GM21526 (cell line): ENCODE measurements around the gene VDAC2.
"Not testable (repeated sequence)": the region's sequence is repeated elsewhere in the genome, so short reads cannot be mapped to it uniquely, and the experiment has no call there.

Source experiments
- ATAC-seq: cut with Tn5 transposase; IDR thresholded peaks from one replicate; pipeline ENCODE4 v1.9.1; 2021; ENCODE audit warnings: moderate library complexity; ENCODE audit not compliant: unreplicated experiment, low FRiP score

Gene VDAC2

GRCh38 chr10:75197906-75198305 is 12.7 kb upstream of the VDAC2 start:
- ATAC-seq, result no peak

DNA sequence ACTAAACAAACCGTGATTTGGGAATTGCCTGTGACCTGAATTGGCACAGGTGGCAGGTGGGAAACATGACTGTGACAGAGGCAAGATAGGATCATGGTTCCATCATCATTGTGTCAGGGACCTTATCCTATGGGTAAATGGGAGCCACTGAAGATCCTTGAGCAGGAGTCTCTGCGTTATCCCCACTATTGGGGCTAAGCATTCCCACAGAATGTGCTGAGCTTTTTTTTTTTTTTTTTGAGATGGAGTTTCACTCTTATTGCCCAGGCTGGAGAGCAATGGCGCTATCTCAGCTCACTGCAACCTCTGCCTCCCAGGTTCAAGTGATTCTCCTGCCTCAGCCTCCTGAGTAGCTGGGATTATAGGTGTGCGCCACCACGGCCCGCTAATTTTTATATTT is 10.6 kb upstream of the VDAC2 start:
- not testable (repeated sequence) for ATAC-seq

DNA sequence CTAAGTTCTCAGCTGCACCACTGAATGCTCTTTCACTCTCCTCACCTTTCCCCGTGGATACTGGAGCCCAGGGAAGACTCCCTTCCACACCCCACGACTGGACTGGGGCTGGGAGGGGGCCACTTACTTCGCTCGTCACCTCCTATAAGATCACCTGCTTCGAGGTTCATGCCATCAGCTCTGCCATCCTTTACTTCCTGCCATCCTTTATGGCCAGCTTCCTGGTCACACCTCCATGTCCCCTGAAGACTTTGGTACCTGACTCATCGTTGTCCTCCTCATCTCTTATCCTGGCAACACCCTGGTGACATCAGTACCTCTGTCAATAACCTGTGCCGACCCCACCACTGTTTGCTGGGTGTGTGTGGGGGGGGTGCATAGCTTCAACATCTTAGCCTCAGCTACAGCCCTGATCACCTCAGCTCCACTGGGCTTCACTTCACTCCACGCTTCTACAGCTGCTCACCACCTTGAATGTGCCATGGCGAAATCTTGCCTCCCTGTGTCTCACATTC is 8.7 kb upstream of the VDAC2 start:
- ATAC-seq, result no peak

- ATAC-seq, result no peak
Observed at GRCh38 chr10:75202321-75203045, 8.1 kb upstream of the VDAC2 start.

- ATAC-seq, result not testable (repeated sequence)
Observed at GRCh38 chr10:75203046-75203620, 7.5 kb upstream of the VDAC2 start.

GRCh38 chr10:75203724-75204123 is 6.9 kb upstream of the VDAC2 start:
- no peak for ATAC-seq

- ATAC-seq, result no peak
Observed at GRCh38 chr10:75205908-75206307, 4.7 kb upstream of the VDAC2 start.

DNA sequence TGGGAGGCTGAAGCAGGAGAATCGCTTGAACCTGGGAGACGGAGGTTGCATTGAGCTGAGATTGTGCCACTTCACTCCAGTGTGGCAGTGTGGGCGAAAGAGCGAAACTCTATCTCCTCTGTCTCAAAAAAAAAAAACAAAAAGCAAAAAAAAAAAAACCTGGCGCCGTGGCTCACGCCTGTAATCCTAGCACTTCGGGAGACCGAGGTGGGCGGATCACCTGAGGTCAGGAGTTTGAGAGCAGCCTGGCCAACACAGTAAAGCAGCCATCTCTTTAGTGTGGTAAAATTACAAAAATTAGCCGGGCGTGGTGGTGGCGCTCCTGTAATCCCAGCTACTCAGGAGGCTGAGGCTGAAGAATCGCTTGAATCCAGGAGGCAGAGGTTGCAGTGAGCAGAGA is 4.0 kb upstream of the VDAC2 start:
- not testable (repeated sequence) for ATAC-seq

- no peak for ATAC-seq
Observed at GRCh38 chr10:75207079-75207856, 3.3 kb upstream of the VDAC2 start.

- no peak for ATAC-seq
Observed at GRCh38 chr10:75207857-75208144, 2.8 kb upstream of the VDAC2 start.

DNA sequence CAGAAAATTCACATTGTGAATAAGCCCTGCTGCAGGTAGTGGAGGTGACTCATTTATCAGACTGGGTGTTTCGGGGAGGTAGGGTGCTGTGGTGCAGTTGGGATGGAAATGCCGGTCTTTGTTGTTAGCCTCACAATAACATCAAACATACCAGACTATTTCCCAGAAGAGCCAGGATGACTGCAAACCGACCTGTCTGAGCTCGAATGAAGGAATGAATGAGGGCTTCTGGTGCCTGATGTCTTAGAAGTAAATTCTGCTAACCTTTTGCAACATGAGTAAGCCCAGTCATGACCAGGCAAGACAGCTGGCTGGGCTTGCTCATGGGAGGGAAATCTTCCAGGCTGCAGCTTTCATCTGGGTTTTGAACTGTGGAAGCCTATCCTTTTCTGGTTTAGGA is 2.4 kb upstream of the VDAC2 start:
- no peak for ATAC-seq

DNA sequence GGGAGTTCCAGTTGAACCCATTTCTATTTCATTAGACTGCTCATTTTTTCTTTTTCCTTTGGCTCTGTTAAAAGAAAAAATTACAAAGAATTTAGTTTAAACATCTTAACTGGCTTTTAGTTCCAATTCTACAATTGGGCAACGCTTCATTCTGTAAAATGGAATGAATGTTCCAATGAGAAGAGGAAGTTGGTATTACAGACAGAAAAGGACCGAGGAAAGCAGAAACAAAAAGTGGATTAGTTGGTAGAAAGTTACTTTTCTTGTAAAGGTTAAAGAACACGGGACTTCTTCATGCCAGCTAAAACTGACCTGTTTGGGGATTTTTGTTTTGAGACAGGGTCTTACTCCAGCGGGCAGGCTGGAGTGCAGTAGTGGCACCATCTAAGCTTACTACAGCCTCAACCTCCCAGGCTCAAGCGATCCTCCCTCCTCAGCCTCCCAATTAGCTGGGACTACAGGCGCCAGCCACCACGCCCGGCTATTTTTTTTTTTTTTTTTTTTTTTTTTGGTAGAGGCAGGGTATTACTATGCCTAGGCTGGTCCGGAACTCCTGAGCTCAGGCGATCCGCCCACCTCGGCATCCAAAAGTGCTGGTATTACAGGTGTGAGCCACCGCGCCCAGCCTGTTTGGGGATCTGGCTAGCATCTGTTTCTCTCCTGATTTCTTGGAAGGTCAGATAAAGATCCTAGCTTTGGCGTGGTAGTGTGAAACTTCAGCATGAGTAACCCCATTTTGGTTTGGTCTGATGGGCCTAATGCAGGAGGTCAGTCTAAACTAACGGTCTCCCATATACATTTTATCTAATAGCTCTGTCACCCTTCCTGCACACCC is 1.3 kb upstream of the VDAC2 start:
- ATAC-seq, result no peak

DNA sequence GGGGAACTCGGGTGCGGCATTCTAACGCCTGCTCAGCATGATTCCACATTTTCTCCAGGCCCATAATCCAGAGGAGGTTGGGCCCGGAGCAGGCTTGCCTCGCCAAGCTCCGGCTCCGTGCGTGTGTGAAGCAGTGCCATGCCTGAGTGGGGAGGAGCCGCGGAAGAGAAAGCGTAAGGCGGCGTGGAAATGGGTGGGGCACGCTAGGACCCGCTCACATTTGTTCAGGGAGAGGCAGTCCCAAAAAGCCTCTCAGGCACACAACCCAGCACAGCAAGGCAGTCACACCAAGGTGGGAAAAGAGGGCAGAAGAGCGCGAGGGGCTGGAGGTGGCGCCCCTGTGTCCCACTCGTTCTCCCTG is 695 bp upstream of the VDAC2 start:
- peak; percentile 58 for ATAC-seq

DNA sequence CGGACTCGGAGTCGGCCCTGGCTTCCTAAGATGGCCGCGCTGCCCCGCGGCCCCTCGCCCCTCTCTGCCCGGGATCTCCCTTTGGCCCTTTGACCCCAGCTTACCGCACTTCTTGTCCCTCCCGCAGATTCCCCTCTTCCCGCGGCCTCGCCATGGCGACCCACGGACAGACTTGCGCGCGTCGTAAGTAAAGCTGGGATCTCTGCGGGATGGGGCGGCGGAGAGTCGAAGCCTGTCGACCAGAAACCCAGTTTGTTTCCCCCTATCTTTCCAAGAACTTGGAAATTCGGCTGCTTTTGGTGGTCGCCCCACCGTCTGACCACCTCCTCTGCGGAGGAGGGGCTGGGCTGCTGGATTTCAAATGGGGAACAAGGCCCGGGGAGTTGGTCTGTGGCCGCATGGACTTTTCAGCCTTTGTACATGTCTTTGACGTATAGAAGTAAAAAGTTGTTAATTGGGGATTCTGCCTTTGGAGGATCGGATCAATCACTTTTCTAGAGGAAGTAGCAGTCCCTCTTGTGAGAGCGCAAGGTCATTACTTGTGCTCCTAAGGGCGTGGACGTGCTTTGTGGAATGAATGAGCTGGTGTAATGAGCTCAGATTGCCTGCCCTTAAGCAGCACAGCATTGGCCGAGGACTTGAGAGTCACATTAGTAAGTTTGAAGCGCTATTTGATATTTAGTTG is 553 bp downstream of the VDAC2 start:
- ATAC-seq, result no peak

DNA sequence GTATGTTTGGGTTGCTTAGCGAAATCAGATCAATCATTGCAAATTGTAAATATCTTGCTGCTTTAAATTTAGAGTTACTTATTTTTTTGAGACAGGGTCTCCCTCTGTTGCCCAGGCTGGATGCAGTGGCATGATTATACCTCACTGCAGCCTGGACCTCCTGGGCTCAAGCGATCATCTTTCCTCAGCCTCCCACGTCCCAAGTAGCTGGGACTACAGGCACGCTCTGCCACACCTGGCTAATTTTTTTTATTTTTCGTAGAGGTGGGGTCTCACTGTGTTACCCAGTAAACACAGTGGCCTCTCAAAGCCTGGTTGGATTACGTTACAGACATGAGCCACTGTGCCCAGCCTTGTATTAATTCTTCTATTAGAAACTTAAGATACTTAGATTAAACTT is 1.7 kb downstream of the VDAC2 start:
- no peak for ATAC-seq

- ATAC-seq, result no peak
Observed at GRCh38 chr10:75220274-75220673, 9.7 kb downstream of the VDAC2 start.

DNA sequence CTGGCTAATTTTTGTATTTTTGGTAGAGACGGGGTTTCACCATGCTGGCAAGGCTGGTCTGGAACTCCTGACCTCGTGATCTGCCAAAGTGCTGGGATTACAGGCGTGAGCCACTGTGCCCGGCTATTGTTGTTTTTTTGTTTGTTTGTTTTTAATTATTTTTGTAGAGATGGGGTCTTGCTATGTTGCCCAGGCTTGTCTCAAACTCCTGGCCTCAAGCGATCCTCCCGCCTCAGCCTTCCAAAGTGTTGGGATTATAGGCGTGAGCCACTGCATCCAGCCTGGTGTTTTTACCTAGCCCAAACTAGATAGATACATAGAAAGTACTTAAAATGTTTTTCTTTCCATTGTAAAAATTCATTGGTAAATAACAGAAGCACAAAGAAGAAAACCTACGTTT is 10.9 kb downstream of the VDAC2 start:
- ATAC-seq, result not testable (repeated sequence)

- ATAC-seq, result no peak
Observed at GRCh38 chr10:75223507-75223906, 12.9 kb downstream of the VDAC2 start.

DNA sequence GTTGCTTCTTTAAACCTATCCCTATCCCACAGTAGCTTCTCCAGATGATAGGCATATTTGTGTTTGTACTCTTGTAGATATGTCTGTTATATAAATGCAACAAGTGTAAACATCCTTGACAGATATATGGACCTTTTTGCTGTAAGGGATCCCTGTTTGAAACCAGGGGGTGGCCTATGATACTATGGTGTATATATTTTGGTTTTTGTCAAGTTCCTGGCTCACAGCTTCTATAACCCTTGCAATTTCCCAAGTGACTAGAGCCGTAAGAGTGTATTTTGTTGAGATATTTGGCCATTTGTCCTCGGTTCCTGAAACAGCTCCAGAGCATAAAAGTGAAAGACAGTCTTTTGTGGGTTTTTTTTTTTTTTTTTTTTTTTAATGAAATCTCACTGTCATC is 15.5 kb downstream of the VDAC2 start:
- ATAC-seq, result no peak

DNA sequence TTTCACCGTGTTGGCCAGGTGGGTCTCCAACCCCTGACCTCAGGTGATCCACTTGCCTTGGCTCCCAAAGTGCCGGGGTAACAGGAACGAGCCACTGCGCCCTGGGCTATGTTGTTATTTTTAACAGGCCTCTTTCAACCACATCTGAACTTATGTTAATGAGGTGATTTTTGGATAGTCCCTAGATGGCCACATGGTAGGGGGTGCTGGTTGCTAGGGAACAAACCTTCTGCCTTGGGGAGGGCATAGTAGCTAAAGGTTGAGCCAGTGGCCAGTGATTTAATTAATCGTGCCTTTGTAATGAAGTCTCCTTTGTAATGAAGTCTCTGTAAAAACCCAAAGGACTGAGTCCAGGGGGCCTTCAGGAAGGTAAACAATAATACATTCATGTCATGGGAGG is 16.1 kb downstream of the VDAC2 start:
- ATAC-seq, result no peak
